ENCODE data around the gene CSH1.
"Not testable (repeated sequence)": the region's sequence is repeated elsewhere in the genome, so short reads cannot be mapped to it uniquely, and the experiment has no call there.

The CSH1 gene

GRCh38 chr17:63896524-63897354, at the start of gene CSH1:
Gene CSH1 (minus strand): TSS chr17:63896574. CDS start chr17:63896511, 63 bp downstream.
- not testable (repeated sequence) for DNase-seq (ENCODE audit: low read depth in 2 of 2)

- no peak for DNase-seq (ENCODE audit: low read depth in 2 of 2)
Measured at GRCh38 chr17:63945784-63946439, 49.5 kb upstream of the CSH1 start.

- DNase-seq (ENCODE audit: low read depth in 2 of 2): no peak
Measured at GRCh38 chr17:63944736-63945499, 48.5 kb upstream of the CSH1 start.

GRCh38 chr17:63943745-63944144, 47.4 kb upstream of the CSH1 start:
- no peak for DNase-seq (ENCODE audit: low read depth in 2 of 2)

- no peak for DNase-seq (ENCODE audit: low read depth in 2 of 2)
Measured at GRCh38 chr17:63942309-63942985, 46.1 kb upstream of the CSH1 start.

GRCh38 chr17:63941751-63942150, 45.4 kb upstream of the CSH1 start:
- DNase-seq (ENCODE audit: low read depth in 2 of 2): no peak

- DNase-seq (ENCODE audit: low read depth in 2 of 2): no peak
Measured at GRCh38 chr17:63941162-63941561, 44.8 kb upstream of the CSH1 start.

GRCh38 chr17:63940584-63940983, 44.2 kb upstream of the CSH1 start:
- no peak for DNase-seq (ENCODE audit: low read depth in 2 of 2)

- no peak for DNase-seq (ENCODE audit: low read depth in 2 of 2)
Measured at GRCh38 chr17:63939884-63940283, 43.5 kb upstream of the CSH1 start.

GRCh38 chr17:63939401-63939800, 43.0 kb upstream of the CSH1 start:
- no peak for DNase-seq (ENCODE audit: low read depth in 2 of 2)

- DNase-seq (ENCODE audit: low read depth in 2 of 2): no peak
Measured at GRCh38 chr17:63937920-63938319, 41.5 kb upstream of the CSH1 start.

GRCh38 chr17:63937319-63937718, 40.9 kb upstream of the CSH1 start:
- no peak for DNase-seq (ENCODE audit: low read depth in 2 of 2)

- no peak for DNase-seq (ENCODE audit: low read depth in 2 of 2)
Measured at GRCh38 chr17:63934183-63935112, 38.1 kb upstream of the CSH1 start.

- no peak for DNase-seq (ENCODE audit: low read depth in 2 of 2)
Measured at GRCh38 chr17:63933598-63933997, 37.2 kb upstream of the CSH1 start.

- no peak for DNase-seq (ENCODE audit: low read depth in 2 of 2)
Measured at GRCh38 chr17:63932721-63933120, 36.3 kb upstream of the CSH1 start.

GRCh38 chr17:63931981-63932561, 35.7 kb upstream of the CSH1 start, which contains the start of gene CD79B:
Gene CD79B (minus strand): TSS chr17:63932331. CDS start chr17:63932261, 70 bp downstream.
- no peak for DNase-seq (ENCODE audit: low read depth in 2 of 2)

- peak; percentile 19 to 52 for DNase-seq (ENCODE audit: low read depth in 2 of 2)
Measured at GRCh38 chr17:63930951-63931575, 34.7 kb upstream of the CSH1 start.

GRCh38 chr17:63929860-63930766, 33.7 kb upstream of the CSH1 start:
- DNase-seq (ENCODE audit: low read depth in 2 of 2): no peak
